Lung (tissue), 12 donors: Measurements from ENCODE around the gene ALDH1A1. TPM values are rescaled to one million over a fixed set of nuclear protein-coding genes. Genes with fewer than 3 reads are reported as not detected.

Experiments
- ATAC-seq: fragments of 200-7000 bp; cut with Tn5 transposase; one replicate; pipeline ENCODE4 v1.9.1; 2020; ENCODE audit warnings: moderate number of reproducible peaks; ENCODE audit not compliant: insufficient read depth, low FRiP score
- DNase-seq, 3 donors: peaks; one replicate each; pipeline ENCODE4 v3.0.0-alpha.2; 2013 to 2017
- H3K27ac ChIP-seq, 2 donors: one replicate each; pipeline ENCODE4 v1.5.1; 2013; ENCODE audit warnings: mild to moderate bottlenecking in 2 of 2, moderate library complexity in 2 of 2, control low read depth in 1 of 2, inconsistent platforms in 1 of 2, low read depth in 1 of 2, low read length in 1 of 2
- H3K27me3 ChIP-seq, 3 donors: one replicate each; pipeline ENCODE4 v1.5.1; 2013; ENCODE audit warnings: low read length in 2 of 3; ENCODE audit not compliant: control insufficient read depth in 3 of 3, insufficient read depth in 3 of 3
- H3K36me3 ChIP-seq, 4 donors: one replicate each; pipeline ENCODE4 v1.5.1; 2013; ENCODE audit warnings: low read length in 4 of 4, mild to moderate bottlenecking in 1 of 4, moderate library complexity in 1 of 4; ENCODE audit not compliant: control insufficient read depth in 4 of 4, insufficient read depth in 4 of 4
- H3K4me1 ChIP-seq, 5 donors: one replicate each; pipeline ENCODE4 v1.5.1; 2013; ENCODE audit warnings: low read length in 5 of 5, mild to moderate bottlenecking in 2 of 5, moderate library complexity in 1 of 5; ENCODE audit not compliant: control insufficient read depth in 5 of 5, insufficient read depth in 5 of 5
- H3K4me3 ChIP-seq: one replicate; pipeline ENCODE4 v1.5.1; 2013; ENCODE audit warnings: mild to moderate bottlenecking, control low read depth, moderate library complexity
- H3K9ac ChIP-seq, 2 donors: one replicate each; pipeline ENCODE4 v1.5.1; 2013; ENCODE audit warnings: low read length in 2 of 2, control low read depth in 1 of 2; ENCODE audit not compliant: insufficient read depth in 1 of 2
- H3K9me3 ChIP-seq, 4 donors: one replicate each; pipeline ENCODE4 v1.5.1; 2013; ENCODE audit warnings: low read length in 3 of 4, mild to moderate bottlenecking in 1 of 4, moderate library complexity in 1 of 4; ENCODE audit not compliant: control insufficient read depth in 4 of 4, insufficient read depth in 3 of 4
- CTCF ChIP-seq: IDR thresholded peaks from 2 replicates; pipeline ENCODE4 v1.5.1; 2012; ENCODE audit warnings: mild to moderate bottlenecking; ENCODE audit errors: control extremely low read depth, extremely low read depth
- WGBS, 2 donors: extraction: QIAGEN DNeasy Blood & Tissue Kit; methylation state at CpG; one replicate each; pipeline ENCODE4 v1.1.7; 2013; 5-methylcytosine and 5-hydroxymethylcytosine counted together
- polyA plus RNA-seq, 2 donors: library from polyadenylated mRNA; stranded (reverse); fragments of 200-250 nt; gene quantifications; one replicate each; pipeline ENCODE4 v1.2.1, GENCODE V29; 2013
- total RNA-seq, 2 donors: library from RNA; depleted of rRNA in 1 of 2; stranded (reverse); fragments of >200 nt in 1 of 2; gene quantifications; one replicate each; pipeline ENCODE4 v1.2.1, GENCODE V29; 2014 to 2021
- donor health status: control.
- donor health status: control.
- donor health status: Bipolar disorder and iron deficiency.
- donor health status: healthy.
- donor health status: DM: yes; HTN: yes; CAD: no.

ALDH1A1 gene
- total and polyA plus RNA-seq, 4 donors = 31.9 to 168 (median 131) TPM

GRCh38 chr9:72894342-72894741, 58.5 kb downstream of the ALDH1A1 start:
- no peaks in the 10 kb centered on the region for H3K4me1 ChIP-seq
- TF ChIP-seq CTCF = no peak
- ATAC-seq = no peak
- DNase-seq = no peak
- no peak overlapping the region for H3K9ac ChIP-seq
- 99% methylated on average over 5 of the region's 5 CpGs for whole genome bisulfite sequencing, 2 donors
- H3K36me3 ChIP-seq = peaks cover 0 to 2% (median 0%) of the 10 kb centered on the region in 4 donors
- H3K4me3 ChIP-seq = no peak overlapping the region
- no peaks in the 10 kb centered on the region for H3K27me3 ChIP-seq
- H3K27ac ChIP-seq = no peak overlapping the region
- no peaks in the 10 kb centered on the region for H3K9me3 ChIP-seq

GRCh38 chr9:72893437-72893836, 59.4 kb downstream of the ALDH1A1 start:
- TF ChIP-seq CTCF = no peak

GRCh38 chr9:72891043-72891442, 61.8 kb downstream of the ALDH1A1 start:
- no peak for DNase-seq
- no peak for ATAC-seq
- H3K9ac ChIP-seq = no peak overlapping the region
- TF ChIP-seq CTCF = no peak
- H3K4me3 ChIP-seq = no peak overlapping the region
- no peaks in the 10 kb centered on the region for H3K9me3 ChIP-seq
- no peaks in the 10 kb centered on the region for H3K4me1 ChIP-seq
- H3K27ac ChIP-seq = no peak overlapping the region
- H3K36me3 ChIP-seq = peaks cover 0 to 2% (median 0%) of the 10 kb centered on the region in 4 donors
- 78 to 90% methylated on average over 2 of the region's 2 CpGs for WGBS, 2 donors
- H3K27me3 ChIP-seq = no peaks in the 10 kb centered on the region

More at GRCh38 chr9:72893437-72893836, 59.4 kb downstream of the ALDH1A1 start:
- ATAC-seq (no peak), DNase-seq (no peak)
- no peak overlapping the region for H3K27ac ChIP-seq
- no peaks in the 10 kb centered on the region for H3K9me3 ChIP-seq
- 87 to 88% methylated on average over 1 of the region's 1 CpG for WGBS, 2 donors
- H3K9ac ChIP-seq = no peak overlapping the region
- H3K4me3 ChIP-seq = no peak overlapping the region
- peaks cover 0 to 2% (median 0%) of the 10 kb centered on the region in 4 donors for H3K36me3 ChIP-seq
- H3K4me1 ChIP-seq = no peaks in the 10 kb centered on the region
- H3K27me3 ChIP-seq = no peaks in the 10 kb centered on the region

- no peaks in the 10 kb centered on the region for H3K27me3 ChIP-seq
- DNase-seq (no peak), ATAC-seq (no peak)
- H3K27ac ChIP-seq = no peak overlapping the region
- no peak overlapping the region for H3K9ac ChIP-seq
- no peak for TF ChIP-seq CTCF
- H3K4me1 ChIP-seq = no peaks in the 10 kb centered on the region
- H3K36me3 ChIP-seq = peaks cover 0 to 2% (median 0%) of the 10 kb centered on the region in 4 donors
- H3K4me3 ChIP-seq = no peak overlapping the region
- WGBS, 2 donors = 91 to 93% methylated on average over 2 of the region's 2 CpGs
- no peaks in the 10 kb centered on the region for H3K9me3 ChIP-seq
These were observed 63.9 kb downstream of the ALDH1A1 start for GRCh38 chr9:72888943-72889342.
